Liver (tissue), 9 donors: Measurements from ENCODE around the gene DDX46. TPM values are rescaled to one million over a fixed set of nuclear protein-coding genes. Genes with fewer than 3 reads are reported as not detected.

Experiments used
- DNase-seq: peaks from one replicate; pipeline ENCODE4 v3.0.0-alpha.2; 2017; ENCODE audit warnings: low spot score
- H3K27ac ChIP-seq, 2 donors: one replicate each; pipeline ENCODE4 v1.7.0; 2013; ENCODE audit warnings: inconsistent platforms in 2 of 2, low read length in 2 of 2, control low read depth in 1 of 2, low read depth in 1 of 2, mild to moderate bottlenecking in 1 of 2
- H3K27me3 ChIP-seq, 4 donors: one replicate each; pipeline versions ENCODE4 v1.6.1 to v1.7.0; 2013; ENCODE audit warnings: low read length in 3 of 4, inconsistent platforms in 1 of 4, mild to moderate bottlenecking in 1 of 4, moderate library complexity in 1 of 4; ENCODE audit not compliant: control insufficient read depth in 4 of 4, insufficient read depth in 4 of 4
- H3K36me3 ChIP-seq, 4 donors: one replicate each; pipeline versions ENCODE4 v1.6.1 to v1.7.0; 2013; ENCODE audit warnings: low read length in 3 of 4, mild to moderate bottlenecking in 3 of 4, low read depth in 1 of 4, moderate library complexity in 1 of 4; ENCODE audit not compliant: control insufficient read depth in 4 of 4, insufficient read depth in 3 of 4
- H3K4me1 ChIP-seq, 4 donors: one replicate each; pipeline versions ENCODE4 v1.6.1 to v1.7.0; 2013; ENCODE audit warnings: low read length in 3 of 4, mild to moderate bottlenecking in 3 of 4, moderate library complexity in 1 of 4; ENCODE audit not compliant: control insufficient read depth in 4 of 4, insufficient read depth in 4 of 4
- H3K4me3 ChIP-seq, 3 donors: one replicate each; pipeline versions ENCODE4 v1.6.1 to v1.7.0; 2013; ENCODE audit warnings: low read length in 3 of 3, control low read depth in 1 of 3, low read depth in 1 of 3, mild to moderate bottlenecking in 1 of 3
- H3K9ac ChIP-seq, 2 donors: one replicate each; pipeline ENCODE4 v1.7.0; 2013; ENCODE audit warnings: low read length in 2 of 2, mild to moderate bottlenecking in 2 of 2, moderate library complexity in 2 of 2, control low read depth in 1 of 2, low read depth in 1 of 2
- H3K9me3 ChIP-seq, 4 donors: one replicate each; pipeline versions ENCODE4 v1.6.1 to v1.7.0; 2013; ENCODE audit warnings: low read length in 3 of 4; ENCODE audit not compliant: control insufficient read depth in 4 of 4
- ATF3 ChIP-seq: IDR thresholded peaks from 2 replicates; pipeline ENCODE4 v1.6.1; 2016; ENCODE audit warnings: antibody characterized with exemption
- EGR1 ChIP-seq, 2 donors: IDR thresholded peaks; 2 replicates each; pipeline ENCODE4 v1.6.1; 2016 to 2018; ENCODE audit warnings: antibody characterized with exemption in 2 of 2, low read depth in 2 of 2
- FOXA1 ChIP-seq: IDR thresholded peaks from 2 replicates; pipeline ENCODE4 v1.6.1; 2016; ENCODE audit warnings: antibody characterized with exemption
- FOXA2 ChIP-seq: IDR thresholded peaks from 2 replicates; pipeline ENCODE4 v1.6.1; 2016; ENCODE audit warnings: antibody characterized with exemption
- GABPA ChIP-seq, 2 donors: IDR thresholded peaks in 1 of 2; conservative IDR thresholded peaks in 1 of 2; 2 replicates each; pipeline ENCODE4 v1.6.1; 2016; ENCODE audit warnings: antibody characterized with exemption in 2 of 2, mild to moderate bottlenecking in 1 of 2, moderate library complexity in 1 of 2
- HNF4A ChIP-seq, 2 donors: conservative IDR thresholded peaks; 2 replicates each; pipeline ENCODE4 v1.6.1; 2016; ENCODE audit warnings: antibody characterized with exemption in 2 of 2, mild to moderate bottlenecking in 2 of 2
- HNF4G ChIP-seq: IDR thresholded peaks from 2 replicates; pipeline ENCODE4 v1.6.1; 2016; ENCODE audit warnings: antibody characterized with exemption
- JUND ChIP-seq, 2 donors: IDR thresholded peaks; 2 replicates each; pipeline ENCODE4 v1.6.1; 2016; ENCODE audit warnings: antibody characterized with exemption in 2 of 2
- NR2F2 ChIP-seq: IDR thresholded peaks from 2 replicates; pipeline ENCODE4 v1.6.1; 2016; ENCODE audit warnings: antibody characterized with exemption
- RAD21 ChIP-seq, 2 donors: IDR thresholded peaks; 2 replicates each; pipeline ENCODE4 v1.6.1; 2016; ENCODE audit warnings: antibody characterized with exemption in 2 of 2, mild to moderate bottlenecking in 2 of 2
- REST ChIP-seq: IDR thresholded peaks from 2 replicates; pipeline ENCODE4 v1.6.1; 2016; ENCODE audit warnings: antibody characterized with exemption, mild to moderate bottlenecking
- SP1 ChIP-seq: IDR thresholded peaks from 2 replicates; pipeline ENCODE4 v1.6.1; 2018; ENCODE audit warnings: antibody characterized with exemption, mild to moderate bottlenecking
- TAF1 ChIP-seq: conservative IDR thresholded peaks from 2 replicates; pipeline ENCODE4 v1.6.1; 2016; ENCODE audit warnings: antibody characterized with exemption, mild to moderate bottlenecking
- YY1 ChIP-seq: IDR thresholded peaks from 2 replicates; pipeline ENCODE4 v1.6.1; 2016; ENCODE audit warnings: antibody characterized with exemption, mild to moderate bottlenecking
- ZBTB33 ChIP-seq: IDR thresholded peaks from 2 replicates; pipeline ENCODE4 v1.6.1; 2016; ENCODE audit warnings: antibody characterized with exemption
- WGBS: extraction: QIAGEN DNeasy Blood & Tissue Kit; methylation state at CpG from one replicate; pipeline ENCODE4 v1.1.7; 2013; 5-methylcytosine and 5-hydroxymethylcytosine counted together
- polyA plus RNA-seq, 2 donors: library from polyadenylated mRNA; stranded (reverse) in 1 of 2; unstranded in 1 of 2; fragments of 200-250 nt in 1 of 2; fragments of >200 nt in 1 of 2; fragmentation: Nextera tagmentation in 1 of 2; extraction: Ambion mirVana in 1 of 2; gene quantifications; one replicate each; pipeline versions ENCODE4 v1.2.1 to v1.2.3, GENCODE V29; 2013 to 2015
- total RNA-seq, 2 donors: library from RNA; depleted of rRNA; stranded (reverse); fragments of >200 nt; gene quantifications; one replicate each; pipeline ENCODE4 v1.2.3, GENCODE V29; 2014
- TF ChIP-seq, protein P1 (sequence below): fragments of 150-350 bp; IDR thresholded peaks from 2 replicates; pipeline ENCODE4 v1.5.1; 2017; ENCODE audit warnings: improper control_type of control experiment, low read depth, low read length; ENCODE audit not compliant: missing input control
- TF ChIP-seq, protein P2 (sequence below): IDR thresholded peaks from 2 replicates; pipeline ENCODE4 v1.6.1; 2016; ENCODE audit warnings: antibody characterized with exemption
- donor health status: healthy.
- donor health status: healthy.
- donor health status: healthy.
- donor health status: healthy.
- donor health status: healthy.

The DDX46 gene
- total and polyA plus RNA-seq, 4 donors = 11.2 to 24.3 (median 16.0) TPM

DNA sequence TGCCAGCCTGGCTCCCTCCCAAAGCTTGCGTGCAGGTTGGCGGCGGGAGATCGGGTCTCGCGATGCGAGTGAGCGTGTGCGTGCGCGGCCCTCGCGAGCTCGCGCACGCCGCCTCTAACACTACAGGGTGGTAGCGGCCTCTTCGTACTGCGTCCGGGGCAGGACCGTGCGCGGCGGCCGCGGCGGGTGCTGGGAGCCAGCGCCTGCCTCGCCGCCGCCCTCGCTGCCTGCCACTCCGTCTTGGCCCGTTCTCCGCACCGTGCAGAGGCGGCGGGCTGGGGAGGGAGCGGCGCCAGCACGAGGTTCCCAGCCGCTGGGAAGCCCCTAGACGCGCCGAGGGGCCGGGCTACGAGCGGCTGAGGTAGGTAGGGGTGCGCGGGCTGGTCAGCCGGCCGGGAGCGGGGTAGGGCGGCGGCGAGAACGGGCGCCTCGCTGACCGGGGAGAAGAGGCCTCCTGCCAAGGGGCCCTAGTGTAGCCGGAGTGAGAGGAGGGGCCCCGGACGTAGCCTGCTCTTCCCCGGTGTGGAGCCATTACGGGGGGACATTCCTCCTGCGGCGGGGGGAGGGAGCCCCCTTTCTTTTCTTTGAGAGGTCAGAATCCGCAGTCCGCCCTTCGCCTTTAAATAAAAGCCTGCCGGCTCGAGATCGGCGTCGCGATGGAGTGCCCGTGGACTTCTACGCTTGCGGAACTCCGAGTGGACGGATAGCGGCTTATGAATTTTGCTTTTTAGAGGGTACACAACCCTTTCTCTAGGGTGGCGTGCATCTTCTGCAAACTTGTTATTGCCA, 87.5 kb downstream of the DDX46 start, which contains the start of gene C5orf24:
Gene C5orf24 (plus strand): TSS at position 117 of the 789 bp plus-strand sequence. CDS start 8,933 bp downstream, outside the sequence.
- TF ChIP-seq, protein P1, sequence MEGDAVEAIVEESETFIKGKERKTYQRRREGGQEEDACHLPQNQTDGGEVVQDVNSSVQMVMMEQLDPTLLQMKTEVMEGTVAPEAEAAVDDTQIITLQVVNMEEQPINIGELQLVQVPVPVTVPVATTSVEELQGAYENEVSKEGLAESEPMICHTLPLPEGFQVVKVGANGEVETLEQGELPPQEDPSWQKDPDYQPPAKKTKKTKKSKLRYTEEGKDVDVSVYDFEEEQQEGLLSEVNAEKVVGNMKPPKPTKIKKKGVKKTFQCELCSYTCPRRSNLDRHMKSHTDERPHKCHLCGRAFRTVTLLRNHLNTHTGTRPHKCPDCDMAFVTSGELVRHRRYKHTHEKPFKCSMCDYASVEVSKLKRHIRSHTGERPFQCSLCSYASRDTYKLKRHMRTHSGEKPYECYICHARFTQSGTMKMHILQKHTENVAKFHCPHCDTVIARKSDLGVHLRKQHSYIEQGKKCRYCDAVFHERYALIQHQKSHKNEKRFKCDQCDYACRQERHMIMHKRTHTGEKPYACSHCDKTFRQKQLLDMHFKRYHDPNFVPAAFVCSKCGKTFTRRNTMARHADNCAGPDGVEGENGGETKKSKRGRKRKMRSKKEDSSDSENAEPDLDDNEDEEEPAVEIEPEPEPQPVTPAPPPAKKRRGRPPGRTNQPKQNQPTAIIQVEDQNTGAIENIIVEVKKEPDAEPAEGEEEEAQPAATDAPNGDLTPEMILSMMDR = no peak
- peak; percentile 56 for TF ChIP-seq SP1
- no peak for TF ChIP-seq ATF3
- TF ChIP-seq REST = peak; percentile 56
- no peak for TF ChIP-seq HNF4A (conservative IDR thresholded peaks at IDR 0.05)
- TF ChIP-seq HNF4G = no peak
- TF ChIP-seq FOXA1 = peak; percentile 9
- TF ChIP-seq TAF1 = peak; percentile 38
- TF ChIP-seq JUND (IDR thresholded peaks at IDR 0.05) = no peak
- TF ChIP-seq ZBTB33 = peak; percentile 98
- TF ChIP-seq YY1 = peak; percentile 63
- no peak for TF ChIP-seq EGR1 (IDR thresholded peaks at IDR 0.05; ENCODE audit: low read depth in 2 of 2)
- TF ChIP-seq, protein P2, sequence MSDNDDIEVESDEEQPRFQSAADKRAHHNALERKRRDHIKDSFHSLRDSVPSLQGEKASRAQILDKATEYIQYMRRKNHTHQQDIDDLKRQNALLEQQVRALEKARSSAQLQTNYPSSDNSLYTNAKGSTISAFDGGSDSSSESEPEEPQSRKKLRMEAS = peak; percentile 47
- peak in 1 of 2 donors; percentile 55 for TF ChIP-seq GABPA (IDR thresholded peaks at IDR 0.05 in 1 of 2, conservative IDR thresholded peaks at IDR 0.05 in 1 of 2)
- TF ChIP-seq NR2F2 = no peak
- peak in 1 of 2 donors; percentile 33 for TF ChIP-seq RAD21 (IDR thresholded peaks at IDR 0.05)
- TF ChIP-seq FOXA2 = no peak
- peak within 1 kb of the TSS; percentile 93 to 96 for H3K27ac ChIP-seq
- under 1% methylated on average over 84 of the region's 84 CpGs for WGBS
- peak within 1 kb of the TSS; percentile 64 to 96 (median 94) for H3K4me3 ChIP-seq
- no peaks in the 10 kb centered on the region for H3K36me3 ChIP-seq
- no peaks in the 10 kb centered on the region for H3K27me3 ChIP-seq
- H3K9ac ChIP-seq = peak within 1 kb of the TSS; percentile 48 to 99
- H3K4me1 ChIP-seq = peaks cover 6 to 29% (median 19%) of the 10 kb centered on the region in 4 donors
- no peaks in the 10 kb centered on the region for H3K9me3 ChIP-seq
- peak; percentile 90 for DNase-seq
